ENCODE results near the gene KCNQ1OT1. TPM values are rescaled to one million over a fixed set of nuclear protein-coding genes. Genes with fewer than 3 reads are reported as not detected.

KCNQ1OT1 gene
- total RNA-seq, 1 experiment from 2014 or later: 1.2 TPM

DNA sequence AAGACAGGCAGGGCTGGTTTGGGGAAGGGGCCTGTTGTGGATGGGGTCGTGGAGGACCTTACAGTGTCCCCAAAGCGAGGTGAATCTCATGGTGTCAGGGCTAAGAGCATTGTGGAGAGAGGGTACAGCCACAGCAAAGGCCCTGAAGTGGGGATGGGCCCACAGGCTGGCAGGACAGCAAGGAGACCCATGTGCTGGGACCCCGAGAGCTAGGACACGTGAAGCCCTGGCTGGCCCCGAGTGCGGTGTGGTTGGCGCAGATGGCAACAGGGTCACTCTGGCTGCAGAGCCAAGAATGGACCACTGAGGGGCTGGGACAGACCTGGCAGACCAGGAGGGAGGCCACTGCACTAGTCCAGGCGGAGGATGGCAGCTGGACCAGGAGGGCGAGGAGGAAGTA lies 30.0 kb upstream of the KCNQ1OT1 start:
- Histone ChIP-seq H3K79me1 (ENCODE audit: insufficient read depth, low read depth, low read length, poor library complexity, severe bottlenecking) (no peaks in the 10 kb centered on the region), H2AFZ (ENCODE audit: low read length) (no peak overlapping the region), H3K14ac (ENCODE audit: insufficient read depth, low read length) (no peak overlapping the region), H3K79me2 (ENCODE audit: insufficient read depth, low read length) (no peaks in the 10 kb centered on the region), H3K23ac (ENCODE audit: insufficient read length, low read depth, low read length) (no peak overlapping the region), H2BK5ac (ENCODE audit: insufficient read length, low read length) (no peak overlapping the region), H2AK5ac (ENCODE audit: insufficient read length, low read length) (no peak overlapping the region), H3K56ac (ENCODE audit: insufficient read length, low read depth, low read length) (no peak overlapping the region), H2BK20ac (ENCODE audit: low read depth, low read length, poor library complexity, severe bottlenecking) (no peak overlapping the region), H3K27ac (ENCODE audit: insufficient read length, low read depth, low read length) (no peak overlapping the region), H4K8ac (replicated peaks; ENCODE audit: insufficient read length, low read depth, low read length) (no peak overlapping the region), H3K4me2 (ENCODE audit: insufficient read depth, insufficient read length, low read length) (no peak overlapping the region), H4K5ac (ENCODE audit: insufficient read length, low read depth, low read length) (no peak overlapping the region), H2BK15ac (ENCODE audit: low read depth, low read length) (no peak overlapping the region), H3K4ac (ENCODE audit: low read depth, low read length) (no peak overlapping the region), H2BK12ac (ENCODE audit: insufficient read length, low read depth, low read length) (no peak overlapping the region), H3K9ac (ENCODE audit: extremely low read depth, insufficient read length, low read length) (no peak overlapping the region), H4K20me1 (ENCODE audit: control insufficient read depth, insufficient read depth, insufficient read length) (no peaks in the 10 kb centered on the region), H3K23me2 (ENCODE audit: insufficient read length, low read depth, low read length, poor library complexity, severe bottlenecking) (no peaks in the 10 kb centered on the region), H3K18ac (ENCODE audit: insufficient read length, low read depth, low read length) (no peak overlapping the region), H2BK120ac (ENCODE audit: low read depth, low read length, poor library complexity, severe bottlenecking) (no peak overlapping the region), H3T11ph (ENCODE audit: low read length) (no peak overlapping the region), H3K4me1 (ENCODE audit: insufficient read depth, low read length) (no peaks in the 10 kb centered on the region), H3K9me3 (ENCODE audit: control insufficient read depth, low read depth, low read length) (no peaks in the 10 kb centered on the region), H3K27me3 (ENCODE audit: insufficient read depth, low read length) (no peaks in the 10 kb centered on the region; the same call in 1 of the 2 replicates), H4K91ac (ENCODE audit: insufficient read length, low read depth, low read length) (no peak overlapping the region)
- Mint-ChIP-seq H3K27ac (no peak overlapping the region), H3K36me3 (ENCODE audit: insufficient read depth in 1 of 3, low read depth in 3 of 3) (no peaks in the 10 kb centered on the region), H3K4me3 (no peak overlapping the region), H3K4me1 (peaks cover 4 to 6% of the 10 kb centered on the region in 2 experiments; a peak in 2 of 4 replicates), H3K9me3 (no peaks in the 10 kb centered on the region; a peak in 1 of 5 replicates), H3K27me3 (ENCODE audit: low read depth) (peaks cover 97% of the 10 kb centered on the region)
- no peak for DNase-seq
- WGBS (ENCODE audit: extremely low coverage, insufficient read length, low lambda C conversion rate): no CpG with 5 or more reads among the region's 9 CpGs
- TF ChIP-seq CTCF (conservative IDR thresholded peaks at IDR 0.05): no peak
